HG02884 (cell line): Measurements from ENCODE around the gene TEX14.

ENCODE experiments used
- ATAC-seq: cut with Tn5 transposase; IDR thresholded peaks from one replicate; pipeline ENCODE4 v1.9.1; 2021; ENCODE audit warnings: mild to moderate bottlenecking, moderate library complexity; ENCODE audit not compliant: unreplicated experiment

The TEX14 gene, protein sequence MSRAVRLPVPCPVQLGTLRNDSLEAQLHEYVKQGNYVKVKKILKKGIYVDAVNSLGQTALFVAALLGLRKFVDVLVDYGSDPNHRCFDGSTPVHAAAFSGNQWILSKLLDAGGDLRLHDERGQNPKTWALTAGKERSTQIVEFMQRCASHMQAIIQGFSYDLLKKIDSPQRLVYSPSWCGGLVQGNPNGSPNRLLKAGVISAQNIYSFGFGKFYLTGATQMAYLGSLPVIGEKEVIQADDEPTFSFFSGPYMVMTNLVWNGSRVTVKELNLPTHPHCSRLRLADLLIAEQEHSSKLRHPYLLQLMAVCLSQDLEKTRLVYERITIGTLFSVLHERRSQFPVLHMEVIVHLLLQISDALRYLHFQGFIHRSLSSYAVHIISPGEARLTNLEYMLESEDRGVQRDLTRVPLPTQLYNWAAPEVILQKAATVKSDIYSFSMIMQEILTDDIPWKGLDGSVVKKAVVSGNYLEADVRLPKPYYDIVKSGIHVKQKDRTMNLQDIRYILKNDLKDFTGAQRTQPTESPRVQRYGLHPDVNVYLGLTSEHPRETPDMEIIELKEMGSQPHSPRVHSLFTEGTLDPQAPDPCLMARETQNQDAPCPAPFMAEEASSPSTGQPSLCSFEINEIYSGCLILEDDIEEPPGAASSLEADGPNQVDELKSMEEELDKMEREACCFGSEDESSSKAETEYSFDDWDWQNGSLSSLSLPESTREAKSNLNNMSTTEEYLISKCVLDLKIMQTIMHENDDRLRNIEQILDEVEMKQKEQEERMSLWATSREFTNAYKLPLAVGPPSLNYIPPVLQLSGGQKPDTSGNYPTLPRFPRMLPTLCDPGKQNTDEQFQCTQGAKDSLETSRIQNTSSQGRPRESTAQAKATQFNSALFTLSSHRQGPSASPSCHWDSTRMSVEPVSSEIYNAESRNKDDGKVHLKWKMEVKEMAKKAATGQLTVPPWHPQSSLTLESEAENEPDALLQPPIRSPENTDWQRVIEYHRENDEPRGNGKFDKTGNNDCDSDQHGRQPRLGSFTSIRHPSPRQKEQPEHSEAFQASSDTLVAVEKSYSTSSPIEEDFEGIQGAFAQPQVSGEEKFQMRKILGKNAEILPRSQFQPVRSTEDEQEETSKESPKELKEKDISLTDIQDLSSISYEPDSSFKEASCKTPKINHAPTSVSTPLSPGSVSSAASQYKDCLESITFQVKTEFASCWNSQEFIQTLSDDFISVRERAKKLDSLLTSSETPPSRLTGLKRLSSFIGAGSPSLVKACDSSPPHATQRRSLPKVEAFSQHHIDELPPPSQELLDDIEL (N-terminal part only)

GRCh38 chr17:58691701-58692238, at the start of gene TEX14:
TEX14 (minus strand) TSS chr17:58692045; CDS start chr17:58652001, 40,044 bp downstream.
- ATAC-seq = no peak

DNA sequence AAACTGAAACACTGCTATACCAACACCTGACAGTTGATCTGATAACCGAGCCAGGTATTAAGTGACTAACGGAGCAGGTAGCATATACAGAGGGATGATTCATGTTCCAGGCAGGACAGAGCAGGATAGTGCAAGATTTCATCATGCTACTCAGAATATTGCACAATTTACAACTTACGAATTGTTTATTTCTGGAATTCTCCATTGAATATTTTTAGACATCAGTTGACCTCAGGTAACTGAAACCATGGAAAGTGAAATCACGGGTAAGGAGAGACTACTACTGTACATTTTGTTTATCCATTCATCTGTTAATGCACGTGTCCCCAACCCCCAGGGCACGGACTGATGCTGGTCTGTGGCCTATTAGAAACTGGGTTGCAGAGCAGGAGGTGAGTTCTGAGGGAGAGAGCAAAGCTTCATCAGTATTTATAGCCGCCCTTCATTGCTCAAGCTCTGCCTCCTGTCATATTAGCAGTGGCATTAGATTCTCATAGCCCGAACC, 49.3 kb upstream of the TEX14 start:
- ATAC-seq = no peak

DNA sequence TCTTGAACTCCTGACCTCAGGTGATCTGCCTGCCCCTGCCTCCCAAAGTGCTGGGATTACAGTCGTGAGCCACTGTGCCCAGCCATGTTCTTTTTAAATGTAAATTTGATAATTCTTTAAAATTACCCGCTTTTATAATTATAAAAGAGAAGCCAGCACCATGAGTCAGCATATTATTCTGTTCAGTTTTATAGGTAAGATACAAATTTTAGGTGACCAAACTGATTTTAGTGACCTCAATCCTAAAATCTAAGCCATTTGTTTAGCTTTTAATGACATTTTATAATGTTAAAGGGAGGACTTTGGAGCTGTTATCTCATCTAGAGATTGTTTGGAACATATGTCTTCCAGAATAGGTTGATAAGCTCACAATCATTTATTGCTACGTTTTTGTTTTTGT, 43.0 kb upstream of the TEX14 start:
- no peak for ATAC-seq

GRCh38 chr17:58734040-58734439, 42.2 kb upstream of the TEX14 start:
- no peak for ATAC-seq

DNA sequence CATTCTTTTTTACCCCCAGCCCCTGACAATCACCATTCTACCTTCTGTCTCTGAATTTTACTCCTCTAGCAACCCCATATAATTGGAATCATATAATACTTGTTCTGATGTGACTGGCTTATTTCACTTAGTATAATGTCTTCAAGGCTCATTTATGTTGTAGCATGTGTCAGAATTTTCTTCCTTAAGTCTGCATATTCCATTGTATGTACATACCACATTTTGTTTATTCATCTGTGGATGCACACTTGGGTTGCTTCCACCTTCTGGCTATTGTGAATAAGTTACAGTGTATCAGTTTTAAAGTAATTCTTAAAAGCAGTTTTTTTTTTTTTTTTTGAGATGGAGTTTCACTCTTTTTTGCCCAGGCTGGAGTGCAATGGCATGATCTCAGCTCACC, 39.1 kb upstream of the TEX14 start:
- ATAC-seq = no peak

DNA sequence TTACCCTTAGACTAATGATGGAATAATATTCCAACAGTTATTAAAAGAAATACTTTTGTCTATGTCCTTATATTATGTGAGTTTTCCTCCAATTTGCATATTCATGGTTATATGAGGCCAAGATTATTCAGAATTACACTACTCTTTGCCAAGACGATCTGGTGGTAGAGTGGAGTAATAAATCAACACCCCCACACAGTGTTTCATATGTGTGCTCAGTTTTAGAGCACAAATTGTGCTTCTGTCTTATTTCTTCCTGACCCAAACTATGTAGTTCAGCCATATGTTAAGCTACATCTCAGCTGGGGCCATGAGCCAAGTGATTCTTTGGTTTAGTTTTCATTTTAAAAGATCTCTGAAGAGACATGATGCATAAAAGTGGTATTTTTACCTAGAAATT, 37.0 kb upstream of the TEX14 start:
- ATAC-seq = no peak

- no peak for ATAC-seq
These were observed 30.9 kb upstream of the TEX14 start for GRCh38 chr17:58722696-58723095.

- ATAC-seq = no peak
These were observed 30.4 kb upstream of the TEX14 start for GRCh38 chr17:58722274-58722673.

DNA sequence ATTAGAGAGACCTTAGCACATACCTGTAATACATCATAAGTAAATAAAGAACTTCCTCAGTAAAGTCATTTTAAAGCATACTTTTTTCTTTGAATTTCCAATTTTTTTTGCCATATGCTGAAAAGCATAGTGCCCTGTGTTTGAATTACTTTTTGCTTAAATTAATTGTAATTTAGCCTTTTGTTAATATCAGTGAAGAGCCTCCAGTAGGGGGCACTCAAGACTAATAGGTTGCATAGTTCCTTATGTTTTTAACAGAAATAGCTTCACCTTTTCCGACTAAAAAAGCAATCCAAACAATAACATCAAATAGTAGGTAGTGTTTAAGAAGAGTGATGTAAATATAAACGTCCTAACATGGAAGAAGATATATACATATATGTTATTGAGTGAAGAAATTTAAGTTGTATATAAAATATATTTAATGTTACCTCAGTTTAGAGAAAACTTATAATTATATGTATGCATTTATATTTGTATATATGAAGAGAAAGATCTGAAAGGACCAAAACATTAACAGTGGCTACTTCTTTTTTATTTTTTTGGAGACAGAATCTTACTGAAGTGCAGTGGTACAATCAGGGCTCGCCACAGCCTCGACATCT, 19.2 kb upstream of the TEX14 start:
- no peak for ATAC-seq

GRCh38 chr17:58706351-58707140, 14.7 kb upstream of the TEX14 start:
- no peak for ATAC-seq

DNA sequence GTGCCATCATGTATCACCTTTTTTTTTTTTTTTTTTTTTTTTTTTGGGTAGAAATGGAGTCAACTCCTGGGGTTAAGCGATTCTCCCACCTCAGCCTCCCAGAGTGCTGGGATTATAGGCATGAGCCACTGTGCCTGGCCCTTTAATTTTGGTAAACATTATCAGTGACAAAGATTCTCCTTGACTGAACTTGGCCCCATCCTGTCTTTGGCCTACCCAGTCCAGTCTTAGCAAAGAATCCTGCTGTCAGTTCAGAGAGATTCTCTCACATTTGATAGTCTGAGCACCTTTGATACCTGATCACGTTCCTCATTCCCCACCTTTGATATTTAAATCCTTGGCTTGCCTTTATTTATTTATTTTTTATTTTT, 12.1 kb upstream of the TEX14 start:
- no peak for ATAC-seq

GRCh38 chr17:58703137-58703915, 11.5 kb upstream of the TEX14 start:
- ATAC-seq = no peak

- no peak for ATAC-seq
These were observed 10.9 kb upstream of the TEX14 start for GRCh38 chr17:58702708-58703107.

- ATAC-seq = peak; percentile 65
These were observed 10.2 kb upstream of the TEX14 start for GRCh38 chr17:58702045-58702476.

DNA sequence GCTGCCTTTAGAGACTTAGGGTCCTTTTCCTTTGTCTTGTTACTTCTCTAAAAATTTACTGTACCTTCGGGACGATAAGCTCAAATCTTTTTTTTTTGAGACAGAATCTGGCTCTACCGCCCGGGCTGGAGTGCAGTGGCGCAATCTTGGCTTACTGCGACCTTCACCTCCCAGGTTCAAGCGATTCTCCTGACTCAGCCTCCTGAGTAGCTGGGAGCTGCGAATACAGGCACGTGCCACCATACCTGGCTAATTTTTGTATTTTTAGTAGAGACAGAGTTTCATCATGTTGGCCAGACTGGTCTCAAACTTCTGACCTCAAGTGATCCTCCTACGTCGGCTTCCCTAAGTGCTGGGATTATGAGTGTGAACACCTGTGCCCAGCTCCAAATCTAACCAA, 7.9 kb upstream of the TEX14 start:
- no peak for ATAC-seq

DNA sequence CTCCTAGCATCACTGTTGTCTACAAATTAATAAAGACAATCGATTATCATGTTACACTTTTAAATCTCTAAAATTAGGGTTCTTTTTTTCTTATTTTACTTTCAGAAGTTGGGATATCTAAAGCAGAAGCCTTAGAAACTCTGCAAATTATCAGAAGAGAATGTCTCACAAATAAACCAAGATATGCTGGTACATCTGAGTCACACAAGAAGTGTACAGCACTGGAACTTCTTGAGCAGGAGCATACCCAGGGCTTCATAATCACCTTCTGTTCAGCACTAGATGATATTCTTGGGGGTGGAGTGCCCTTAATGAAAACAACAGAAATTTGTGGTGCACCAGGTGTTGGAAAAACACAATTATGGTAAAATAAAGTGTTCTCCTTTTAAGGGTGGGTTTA, 3.0 kb upstream of the TEX14 start:
- no peak for ATAC-seq

DNA sequence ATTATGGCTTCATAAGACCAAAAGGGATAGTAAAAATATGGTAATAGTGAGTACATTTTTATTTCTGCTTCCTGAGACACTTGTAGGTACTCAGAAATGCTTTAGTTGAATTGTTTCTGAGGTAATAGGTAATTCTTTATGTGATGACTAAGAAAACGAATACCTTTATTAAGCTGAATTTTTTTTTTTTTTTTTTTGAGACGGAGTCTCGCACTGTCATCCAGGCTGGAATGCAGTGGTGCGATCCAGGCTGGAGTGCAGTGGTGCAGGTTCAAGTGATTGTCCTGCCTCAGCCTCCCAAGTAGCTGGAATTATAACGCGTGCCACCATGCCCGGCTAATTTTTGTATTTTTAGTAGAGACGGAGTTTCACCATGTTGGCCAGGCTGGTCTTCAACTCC, 2.5 kb upstream of the TEX14 start:
- ATAC-seq = no peak

GRCh38 chr17:58693751-58694150, 1.9 kb upstream of the TEX14 start:
- no peak for ATAC-seq

- no peak for ATAC-seq
These were observed 1.4 kb upstream of the TEX14 start for GRCh38 chr17:58693208-58693607.
